ENCODE data around the gene CCDC12. TPM values are rescaled to one million over a fixed set of nuclear protein-coding genes. Genes with fewer than 3 reads are reported as not detected.

The CCDC12 gene
- polyA plus RNA-seq, 1 donor: 57.3 TPM

- peak in 1 of 2 donors; percentile 46 for DNase-seq
- Histone ChIP-seq H3K27me3 (ENCODE audit: control insufficient read depth, insufficient read depth, low read length) (peaks cover 40% of the 10 kb centered on the region), H3K36me3 (ENCODE audit: control insufficient read depth, insufficient read depth, low read length) (peaks cover 2% of the 10 kb centered on the region), H3K9me3 (ENCODE audit: control insufficient read depth, low read depth, low read length) (no peaks in the 10 kb centered on the region), H3K4me1 (ENCODE audit: control insufficient read depth, insufficient read depth, low read length) (peaks cover 37% of the 10 kb centered on the region), H3K27ac (ENCODE audit: low read length) (peak overlapping the region; percentile 64), H3K4me3 (ENCODE audit: low read length) (peak overlapping the region; percentile 62)
- no CpG with 5 or more reads among the region's 72 CpGs for WGBS (ENCODE audit: insufficient coverage, low lambda C conversion rate)
These were observed 94.0 kb downstream of the CCDC12 start for GRCh38 chr3:46882377-46883053.

GRCh38 chr3:46881596-46882376, 94.8 kb downstream of the CCDC12 start:
- WGBS (ENCODE audit: insufficient coverage, low lambda C conversion rate): no CpG with 5 or more reads among the region's 83 CpGs
- DNase-seq: peak in 1 of 2 donors; percentile 52
- H3K4me3 ChIP-seq (ENCODE audit: low read length): peak overlapping the region; percentile 63
- H3K4me1 ChIP-seq (ENCODE audit: control insufficient read depth, insufficient read depth, low read length): peaks cover 45% of the 10 kb centered on the region
- peaks cover 2% of the 10 kb centered on the region for H3K36me3 ChIP-seq (ENCODE audit: control insufficient read depth, insufficient read depth, low read length)
- H3K9me3 ChIP-seq (ENCODE audit: control insufficient read depth, low read depth, low read length): no peaks in the 10 kb centered on the region
- peak overlapping the region; percentile 67 for H3K27ac ChIP-seq (ENCODE audit: low read length)
- peaks cover 40% of the 10 kb centered on the region for H3K27me3 ChIP-seq (ENCODE audit: control insufficient read depth, insufficient read depth, low read length)

- Histone ChIP-seq H3K4me1 (ENCODE audit: control insufficient read depth, insufficient read depth, low read length) (peaks cover 51% of the 10 kb centered on the region), H3K4me3 (ENCODE audit: low read length) (peak overlapping the region; percentile 63), H3K27me3 (ENCODE audit: control insufficient read depth, insufficient read depth, low read length) (peaks cover 40% of the 10 kb centered on the region), H3K27ac (ENCODE audit: low read length) (peak overlapping the region; percentile 42), H3K9me3 (ENCODE audit: control insufficient read depth, low read depth, low read length) (no peaks in the 10 kb centered on the region), H3K36me3 (ENCODE audit: control insufficient read depth, insufficient read depth, low read length) (peaks cover 2% of the 10 kb centered on the region)
- DNase-seq: no peak
- WGBS (ENCODE audit: insufficient coverage, low lambda C conversion rate): no CpG with 5 or more reads among the region's 29 CpGs
These were observed 95.5 kb downstream of the CCDC12 start for GRCh38 chr3:46880884-46881595.

- Histone ChIP-seq H3K36me3 (ENCODE audit: control insufficient read depth, insufficient read depth, low read length) (no peaks in the 10 kb centered on the region), H3K4me3 (ENCODE audit: low read length) (no peak overlapping the region), H3K27ac (ENCODE audit: low read length) (peak overlapping the region; percentile 100), H3K4me1 (ENCODE audit: control insufficient read depth, insufficient read depth, low read length) (peaks cover 67% of the 10 kb centered on the region), H3K9me3 (ENCODE audit: control insufficient read depth, low read depth, low read length) (no peaks in the 10 kb centered on the region), H3K27me3 (ENCODE audit: control insufficient read depth, insufficient read depth, low read length) (peaks cover 25% of the 10 kb centered on the region)
- WGBS (ENCODE audit: insufficient coverage, low lambda C conversion rate): no CpG with 5 or more reads among the region's 2 CpGs
- peak; percentile 88 to 90 for DNase-seq
These were observed 97.6 kb downstream of the CCDC12 start for GRCh38 chr3:46878781-46879436.

- peak; percentile 48 to 69 for DNase-seq
- Histone ChIP-seq H3K4me1 (ENCODE audit: control insufficient read depth, insufficient read depth, low read length) (peaks cover 68% of the 10 kb centered on the region), H3K27me3 (ENCODE audit: control insufficient read depth, insufficient read depth, low read length) (peaks cover 17% of the 10 kb centered on the region), H3K9me3 (ENCODE audit: control insufficient read depth, low read depth, low read length) (no peaks in the 10 kb centered on the region), H3K27ac (ENCODE audit: low read length) (peak within 1 kb of the TSS; percentile 100), H3K4me3 (ENCODE audit: low read length) (no peak within 1 kb of the TSS), H3K36me3 (ENCODE audit: control insufficient read depth, insufficient read depth, low read length) (no peaks in the 10 kb centered on the region)
- WGBS (ENCODE audit: insufficient coverage, low lambda C conversion rate): no CpG with 5 or more reads among the region's 7 CpGs
These were observed 99.0 kb downstream of the CCDC12 start, which contains the start of gene PTH1R for GRCh38 chr3:46877406-46878125. Gene PTH1R (plus strand): TSS chr3:46877721. CDS start chr3:46883560, 5,839 bp downstream.

- peaks cover 9% of the 10 kb centered on the region for H3K27me3 ChIP-seq (ENCODE audit: control insufficient read depth, insufficient read depth, low read length)
- no peak overlapping the region for H3K4me3 ChIP-seq (ENCODE audit: low read length)
- peak overlapping the region; percentile 100 for H3K27ac ChIP-seq (ENCODE audit: low read length)
- peaks cover 68% of the 10 kb centered on the region for H3K4me1 ChIP-seq (ENCODE audit: control insufficient read depth, insufficient read depth, low read length)
- no CpG with 5 or more reads among the region's 10 CpGs for WGBS (ENCODE audit: insufficient coverage, low lambda C conversion rate)
- no peaks in the 10 kb centered on the region for H3K9me3 ChIP-seq (ENCODE audit: control insufficient read depth, low read depth, low read length)
- DNase-seq: peak; percentile 68 to 78
- no peaks in the 10 kb centered on the region for H3K36me3 ChIP-seq (ENCODE audit: control insufficient read depth, insufficient read depth, low read length)
These were observed 99.9 kb downstream of the CCDC12 start for GRCh38 chr3:46876313-46877300.

- no CpG with 5 or more reads among the region's 9 CpGs for WGBS (ENCODE audit: insufficient coverage, low lambda C conversion rate)
- Histone ChIP-seq H3K27ac (ENCODE audit: low read length) (peak overlapping the region; percentile 100), H3K27me3 (ENCODE audit: control insufficient read depth, insufficient read depth, low read length) (no peaks in the 10 kb centered on the region), H3K4me3 (ENCODE audit: low read length) (no peak overlapping the region), H3K9me3 (ENCODE audit: control insufficient read depth, low read depth, low read length) (no peaks in the 10 kb centered on the region), H3K36me3 (ENCODE audit: control insufficient read depth, insufficient read depth, low read length) (no peaks in the 10 kb centered on the region), H3K4me1 (ENCODE audit: control insufficient read depth, insufficient read depth, low read length) (peaks cover 66% of the 10 kb centered on the region)
- no peak for DNase-seq
These were observed 101.0 kb downstream of the CCDC12 start for GRCh38 chr3:46875560-46875959.

- Histone ChIP-seq H3K4me1 (ENCODE audit: control insufficient read depth, insufficient read depth, low read length) (peaks cover 58% of the 10 kb centered on the region), H3K9me3 (ENCODE audit: control insufficient read depth, low read depth, low read length) (no peaks in the 10 kb centered on the region), H3K27ac (ENCODE audit: low read length) (peak overlapping the region; percentile 6), H3K4me3 (ENCODE audit: low read length) (no peak overlapping the region), H3K36me3 (ENCODE audit: control insufficient read depth, insufficient read depth, low read length) (no peaks in the 10 kb centered on the region), H3K27me3 (ENCODE audit: control insufficient read depth, insufficient read depth, low read length) (no peaks in the 10 kb centered on the region)
- no CpG with 5 or more reads among the region's 18 CpGs for WGBS (ENCODE audit: insufficient coverage, low lambda C conversion rate)
- no peak for DNase-seq
These were observed 102.1 kb downstream of the CCDC12 start for GRCh38 chr3:46874430-46874829.

- Histone ChIP-seq H3K4me3 (ENCODE audit: low read length) (no peak overlapping the region), H3K4me1 (ENCODE audit: control insufficient read depth, insufficient read depth, low read length) (peaks cover 49% of the 10 kb centered on the region), H3K36me3 (ENCODE audit: control insufficient read depth, insufficient read depth, low read length) (no peaks in the 10 kb centered on the region), H3K27ac (ENCODE audit: low read length) (no peak overlapping the region), H3K27me3 (ENCODE audit: control insufficient read depth, insufficient read depth, low read length) (no peaks in the 10 kb centered on the region), H3K9me3 (ENCODE audit: control insufficient read depth, low read depth, low read length) (no peaks in the 10 kb centered on the region)
- no CpG with 5 or more reads among the region's 5 CpGs for WGBS (ENCODE audit: insufficient coverage, low lambda C conversion rate)
- DNase-seq: no peak
These were observed 103.0 kb downstream of the CCDC12 start for GRCh38 chr3:46873521-46873920.
